Transverse colon (tissue), 4 donors: ENCODE data around the gene ELK4.

Experiments
- CTCF ChIP-seq, 5 experiments: fragments of 200-600 bp in 3 of 5; fragments of 450-650 bp in 2 of 5; sonication (generic) in 3 of 5; IDR thresholded peaks; 1 replicate in 2 of 5; 2 replicates in 3 of 5; pipeline ENCODE4 v1.5.1; 2016 to 2017; ENCODE audit warnings: antibody characterized with exemption in 5 of 5, inconsistent platforms in 3 of 5, mild to moderate bottlenecking in 2 of 5, moderate library complexity in 1 of 5
- EP300 ChIP-seq: sonication (generic); formaldehyde crosslinking; IDR thresholded peaks from one replicate; pipeline ENCODE4 v1.6.1; 2017; ENCODE audit warnings: antibody characterized with exemption, low read depth
- POLR2A ChIP-seq: fragments of 450-650 bp; IDR thresholded peaks from one replicate; pipeline ENCODE4 v1.6.1; 2016; ENCODE audit warnings: antibody characterized with exemption, mild to moderate bottlenecking, moderate library complexity
- POLR2AphosphoS5 ChIP-seq, 3 donors: sonication (generic); formaldehyde crosslinking; IDR thresholded peaks; one replicate each; pipeline ENCODE4 v1.6.1; 2016; ENCODE audit warnings: antibody characterized with exemption in 3 of 3

GRCh38 chr1:205582046-205582445 is 49.8 kb downstream of the ELK4 start:
- TF ChIP-seq CTCF (IDR thresholded peaks at IDR 0.05) (no peak), POLR2A (no peak), POLR2AphosphoS5 (IDR thresholded peaks at IDR 0.05) (no peak), EP300 (no peak)
